Brain microvascular endothelial cell (primary cell): ENCODE measurements around the gene ARFRP1.

ENCODE experiments used
- DNase-seq: peaks from one replicate; pipeline ENCODE4 v3.0.0-alpha.2; 2020
- H3K27ac ChIP-seq: fragments of 250-450 bp; sonication (Bioruptor Pico); 2 replicates; pipeline ENCODE4 v1.5.1; 2020; ENCODE audit warnings: mild to moderate bottlenecking, moderate library complexity
- H3K27me3 ChIP-seq: fragments of 250-450 bp; sonication (Bioruptor Pico); replicated peaks from 2 replicates; pipeline ENCODE4 v1.5.1; 2020; ENCODE audit warnings: mild to moderate bottlenecking
- H3K36me3 ChIP-seq: fragments of 250-450 bp; sonication (Bioruptor Pico); replicated peaks from 2 replicates; pipeline ENCODE4 v1.5.1; 2020; ENCODE audit warnings: mild to moderate bottlenecking
- H3K4me3 ChIP-seq: 2 replicates; pipeline ENCODE4 v1.5.1; 2011; ENCODE audit warnings: low read depth, mild to moderate bottlenecking, control low read depth, low read length, moderate library complexity
- in situ Hi-C: cut with HindIII; loops from 2 replicates; pipeline ENCODE4 v1.10.0; 2017; ENCODE audit warnings: low sequenced_read_pairs, low pct_ligation_motif_present
- TF ChIP-seq, protein P1 (sequence below): IDR thresholded peaks from 2 replicates; pipeline ENCODE4 v1.5.1; 2011; ENCODE audit warnings: low read depth, mild to moderate bottlenecking, moderate library complexity, low read length, control low read depth, inconsistent platforms; ENCODE audit errors: missing control alignments

The ARFRP1 gene

DNA sequence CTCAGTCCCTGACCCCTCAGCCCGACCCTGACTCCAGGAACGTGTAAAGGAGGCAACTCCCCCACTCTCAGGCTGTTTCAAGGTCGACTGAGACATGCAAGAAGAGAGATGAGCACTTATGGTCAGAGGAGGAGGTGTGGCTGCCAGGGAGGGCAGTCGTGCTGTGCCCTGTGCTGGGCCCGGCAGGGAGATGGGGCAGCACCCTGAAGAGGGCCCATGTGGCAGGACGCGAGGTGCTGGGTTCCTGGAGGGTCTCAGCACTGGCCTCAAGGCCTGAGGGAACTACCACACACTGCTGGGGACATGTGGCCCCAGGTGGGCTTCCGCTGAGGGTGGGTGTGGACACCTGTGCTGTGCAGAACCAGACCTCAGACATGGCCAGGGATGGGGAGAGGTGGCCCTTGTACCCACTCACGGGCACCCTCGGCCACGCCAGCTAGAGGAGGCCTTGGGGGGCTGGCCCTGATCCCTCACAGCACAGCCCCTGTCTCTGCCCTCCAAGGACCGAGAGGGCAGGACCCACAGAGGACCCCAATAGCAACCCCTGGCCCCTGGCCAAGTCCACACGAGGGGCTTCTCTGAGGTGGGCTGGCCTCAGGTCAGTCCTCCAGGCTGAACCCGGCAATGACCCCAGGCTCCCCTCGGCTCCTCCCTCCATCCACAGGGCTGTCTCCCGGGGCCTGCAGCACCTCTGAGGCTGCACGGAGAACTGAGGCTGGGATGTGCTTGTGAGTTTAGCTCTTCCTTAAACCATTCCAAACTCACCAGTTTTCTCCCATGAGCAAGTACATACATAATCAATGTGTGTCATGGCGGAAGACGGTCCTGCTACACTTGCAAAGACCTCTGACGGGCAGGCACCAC is 40.5 kb upstream of the ARFRP1 start:
- in situ Hi-C loops: no loop called here
- no peaks in the 10 kb centered on the region for H3K36me3 ChIP-seq

DNA sequence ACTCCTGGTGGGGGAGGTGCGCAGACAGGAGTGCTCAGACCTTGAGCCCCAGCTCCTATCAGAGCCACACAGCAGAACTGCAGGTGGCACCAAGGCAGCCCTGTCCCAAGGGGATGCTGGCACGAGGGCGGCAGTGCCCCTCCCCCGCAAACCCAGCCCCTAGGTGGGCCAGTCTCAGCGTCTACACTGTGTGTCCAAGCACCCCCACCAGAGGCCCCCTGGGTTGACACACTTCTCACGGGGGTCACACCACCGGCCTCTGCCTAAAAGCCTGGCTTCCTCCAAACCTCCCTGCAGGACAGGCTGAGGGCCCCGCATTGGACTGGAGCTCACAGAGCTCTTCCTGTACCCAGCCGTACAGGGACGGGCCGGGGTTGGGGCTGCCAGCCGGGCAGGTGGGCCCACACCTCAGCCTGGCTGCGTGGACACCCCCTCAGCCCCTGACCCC is 39.9 kb upstream of the ARFRP1 start:
- Histone ChIP-seq H3K27ac (no peak overlapping the region), H3K4me3 (no peak overlapping the region), H3K36me3 (peaks cover 1% of the 10 kb centered on the region), H3K27me3 (no peaks in the 10 kb centered on the region)
- TF ChIP-seq, protein P1, sequence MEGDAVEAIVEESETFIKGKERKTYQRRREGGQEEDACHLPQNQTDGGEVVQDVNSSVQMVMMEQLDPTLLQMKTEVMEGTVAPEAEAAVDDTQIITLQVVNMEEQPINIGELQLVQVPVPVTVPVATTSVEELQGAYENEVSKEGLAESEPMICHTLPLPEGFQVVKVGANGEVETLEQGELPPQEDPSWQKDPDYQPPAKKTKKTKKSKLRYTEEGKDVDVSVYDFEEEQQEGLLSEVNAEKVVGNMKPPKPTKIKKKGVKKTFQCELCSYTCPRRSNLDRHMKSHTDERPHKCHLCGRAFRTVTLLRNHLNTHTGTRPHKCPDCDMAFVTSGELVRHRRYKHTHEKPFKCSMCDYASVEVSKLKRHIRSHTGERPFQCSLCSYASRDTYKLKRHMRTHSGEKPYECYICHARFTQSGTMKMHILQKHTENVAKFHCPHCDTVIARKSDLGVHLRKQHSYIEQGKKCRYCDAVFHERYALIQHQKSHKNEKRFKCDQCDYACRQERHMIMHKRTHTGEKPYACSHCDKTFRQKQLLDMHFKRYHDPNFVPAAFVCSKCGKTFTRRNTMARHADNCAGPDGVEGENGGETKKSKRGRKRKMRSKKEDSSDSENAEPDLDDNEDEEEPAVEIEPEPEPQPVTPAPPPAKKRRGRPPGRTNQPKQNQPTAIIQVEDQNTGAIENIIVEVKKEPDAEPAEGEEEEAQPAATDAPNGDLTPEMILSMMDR: no peak
- in situ Hi-C loops: no loop called here
- DNase-seq: no peak

More for the DNA sequence above, 40.5 kb upstream of the ARFRP1 start:
- TF ChIP-seq, protein P1: no peak
- H3K27me3 ChIP-seq: no peaks in the 10 kb centered on the region
- H3K27ac ChIP-seq: no peak overlapping the region
- no peak for DNase-seq
- H3K4me3 ChIP-seq: no peak overlapping the region

DNA sequence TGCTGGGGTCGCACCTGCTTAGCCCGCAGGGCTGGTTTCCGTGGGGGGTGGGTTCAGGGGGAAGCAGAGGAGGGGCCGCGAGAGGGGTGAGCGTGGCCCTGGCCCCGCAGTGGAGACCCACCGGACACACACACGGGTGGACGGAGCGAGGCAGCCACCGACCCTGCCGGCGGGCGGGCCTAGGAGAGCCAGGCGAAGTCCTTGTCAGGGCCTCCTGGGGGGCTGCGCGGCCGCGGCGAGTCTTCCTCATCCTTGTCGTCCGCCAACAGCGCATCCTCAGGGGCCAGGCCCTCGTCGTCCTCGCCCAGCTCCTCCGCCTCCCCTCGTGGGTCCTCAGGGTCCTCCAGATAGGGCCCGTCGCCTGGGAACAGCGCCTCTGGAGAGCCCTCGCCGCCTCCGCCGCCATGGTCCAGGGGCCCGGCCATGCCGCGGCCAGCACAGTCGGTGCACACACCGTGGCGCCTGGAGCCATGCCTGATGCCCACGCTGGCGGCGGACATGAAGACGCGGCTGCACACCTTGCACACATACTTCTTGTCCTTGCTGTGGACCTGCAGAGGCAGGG is 39.1 kb upstream of the ARFRP1 start:
- H3K27me3 ChIP-seq: no peaks in the 10 kb centered on the region
- H3K27ac ChIP-seq: no peak overlapping the region
- TF ChIP-seq, protein P1: no peak
- DNase-seq: no peak
- peaks cover 8% of the 10 kb centered on the region for H3K36me3 ChIP-seq
- in situ Hi-C loops: no loop called here
- no peak overlapping the region for H3K4me3 ChIP-seq

DNA sequence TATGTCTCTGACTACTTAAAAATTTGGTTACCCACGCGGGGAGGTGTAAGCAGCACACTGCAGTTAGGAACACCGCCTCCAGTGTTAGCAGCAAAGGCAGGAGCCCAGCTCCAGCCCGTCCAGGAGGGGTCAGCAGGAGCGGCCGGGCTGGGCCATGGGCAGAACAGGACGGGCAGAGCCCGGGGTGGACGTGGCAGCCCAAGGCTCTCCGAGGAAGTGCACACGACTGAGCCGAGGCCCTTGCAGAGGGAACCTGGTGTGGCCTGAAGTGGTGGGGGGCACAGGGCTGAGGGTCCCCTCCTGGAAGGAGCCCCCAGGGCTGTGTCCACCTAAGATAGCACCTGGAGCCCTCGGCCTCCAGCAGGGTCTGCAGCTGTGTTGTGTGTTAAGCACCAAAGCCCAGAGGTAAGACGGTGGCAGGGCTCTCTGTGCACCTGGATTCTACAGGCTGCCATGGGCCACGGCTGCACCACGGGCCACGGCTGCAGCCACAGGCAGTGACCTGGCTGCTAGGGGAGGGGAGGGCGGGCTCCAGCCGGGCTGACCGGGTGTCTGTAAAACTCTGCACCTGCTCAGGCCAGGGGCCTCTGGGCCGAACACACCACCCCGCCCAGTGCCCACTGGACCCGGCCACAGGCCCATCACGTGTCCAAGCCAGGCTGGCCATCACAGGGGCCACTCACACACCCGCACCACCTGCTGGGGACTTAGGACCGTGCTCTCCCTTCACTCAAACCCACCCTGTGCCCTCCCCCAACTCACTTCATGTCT is 38.4 kb upstream of the ARFRP1 start:
- in situ Hi-C loops: no loop called here
- TF ChIP-seq, protein P1: no peak
- peaks cover 15% of the 10 kb centered on the region for H3K36me3 ChIP-seq

DNA sequence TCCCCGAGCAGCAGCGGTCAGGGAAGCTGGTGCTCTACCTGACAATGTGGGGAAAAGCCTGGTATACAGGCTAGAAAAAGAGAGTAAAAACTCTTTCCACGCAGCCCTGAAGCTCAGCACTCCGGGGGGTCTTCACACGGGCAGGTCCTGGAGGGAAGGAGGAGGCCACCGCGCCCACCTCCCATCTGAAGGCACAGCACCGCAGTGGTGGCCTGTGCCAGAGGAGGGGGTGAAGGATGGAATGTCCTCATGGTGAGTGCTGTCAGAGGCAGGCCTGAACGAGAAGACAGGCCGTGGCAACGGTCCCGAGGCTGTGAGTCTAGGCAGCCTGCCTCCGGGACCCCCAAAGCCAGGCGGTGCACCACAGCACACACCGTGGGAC is 37.6 kb upstream of the ARFRP1 start:
- Histone ChIP-seq H3K27me3 (no peaks in the 10 kb centered on the region), H3K4me3 (no peak overlapping the region), H3K36me3 (peaks cover 15% of the 10 kb centered on the region), H3K27ac (no peak overlapping the region)
- in situ Hi-C loops: no loop called here
- no peak for DNase-seq
- TF ChIP-seq, protein P1: no peak

More for the DNA sequence above, 38.4 kb upstream of the ARFRP1 start:
- Histone ChIP-seq H3K4me3 (no peak overlapping the region), H3K27me3 (no peaks in the 10 kb centered on the region), H3K27ac (no peak overlapping the region)
- no peak for DNase-seq
